GM13977 (cell line): ENCODE measurements around the gene FIP1L1.

Experiments
- DNase-seq: peaks from one replicate; pipeline ENCODE4 v3.0.0; 2012; ENCODE audit warnings: low spot score
- CTCF ChIP-seq: IDR thresholded peaks from 2 replicates; pipeline ENCODE4 v1.5.1; 2012; ENCODE audit warnings: mild to moderate bottlenecking, control low read depth; ENCODE audit not compliant: insufficient read depth; ENCODE audit errors: extremely low read depth, missing control alignments
- in situ Hi-C: fragments of 300-500 bp; cut with MboI; formaldehyde crosslinking; loops from one replicate; pipeline ENCODE4 v1.12.0; 2022; ENCODE audit warnings: low sequenced_read_pairs, low pct_unique_long_range_greater_than_20kb, mixed read lengths, inconsistent platforms; ENCODE audit not compliant: unreplicated experiment

FIP1L1 gene

GRCh38 chr4:53444954-53445353 is 67.5 kb downstream of the FIP1L1 start:
- in situ Hi-C loops: no loop called here
- TF ChIP-seq CTCF: no peak
- DNase-seq: no peak

GRCh38 chr4:53450773-53451172 is 73.3 kb downstream of the FIP1L1 start:
- in situ Hi-C loops: no loop called here
- DNase-seq: no peak
- no peak for TF ChIP-seq CTCF

- TF ChIP-seq CTCF: no peak
- in situ Hi-C loops: no loop called here
- no peak for DNase-seq
These were observed 75.9 kb downstream of the FIP1L1 start for GRCh38 chr4:53453385-53453784.

GRCh38 chr4:53455766-53456165 is 78.3 kb downstream of the FIP1L1 start:
- in situ Hi-C loops: no loop called here
- no peak for DNase-seq
- TF ChIP-seq CTCF: no peak

- in situ Hi-C loops: no loop called here
- no peak for DNase-seq
- TF ChIP-seq CTCF: no peak
These were observed 78.7 kb downstream of the FIP1L1 start for GRCh38 chr4:53456178-53456577.

- no peak for TF ChIP-seq CTCF
- in situ Hi-C loops: no loop called here
- DNase-seq: no peak
These were observed 82.1 kb downstream of the FIP1L1 start for GRCh38 chr4:53459548-53459947.

- in situ Hi-C loops: no loop called here
- no peak for DNase-seq
- TF ChIP-seq CTCF: no peak
These were observed 83.8 kb downstream of the FIP1L1 start for GRCh38 chr4:53461244-53461643.
